Measurements from ENCODE around the gene SDHC.

Gene SDHC

DNA sequence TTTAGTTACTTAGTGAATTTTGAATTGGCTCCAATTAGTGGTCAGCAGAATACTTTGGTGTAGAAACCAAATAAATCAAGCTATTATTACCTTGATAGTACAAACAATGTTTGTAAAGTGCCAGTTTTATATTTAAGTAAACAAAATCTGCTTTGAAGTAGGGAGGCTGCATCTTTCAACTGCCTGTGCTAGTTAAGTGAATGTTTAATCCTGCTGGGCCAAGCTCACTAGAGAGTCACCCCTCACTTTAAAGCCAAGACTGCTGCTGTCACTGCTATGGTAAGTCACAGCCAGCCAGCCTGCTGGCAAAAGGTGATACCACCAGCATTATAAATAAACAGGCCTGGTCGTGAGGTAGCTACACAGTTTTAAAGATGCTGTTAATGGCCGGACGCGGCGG, 63.8 kb downstream of the SDHC start:
- Histone ChIP-seq H4K20me1 (ENCODE audit: insufficient read depth, low read length, poor library complexity, severe bottlenecking) (no peaks in the 10 kb centered on the region), H3K79me2 (ENCODE audit: insufficient read depth, low read length) (no peaks in the 10 kb centered on the region), H3K9me2 (replicated peaks; ENCODE audit: low read depth, low read length) (no peaks in the 10 kb centered on the region), H3K4me1 (ENCODE audit: insufficient read depth, low read length, poor library complexity, severe bottlenecking) (no peaks in the 10 kb centered on the region), H3K9ac (ENCODE audit: low read depth, low read length, poor library complexity, severe bottlenecking) (no peak overlapping the region), H3K4me2 (ENCODE audit: low read depth, low read length, poor library complexity, severe bottlenecking) (no peak overlapping the region), H3K4me3 (ENCODE audit: low read length, poor library complexity, severe bottlenecking) (no peak overlapping the region), H2AFZ (ENCODE audit: low read length) (no peak overlapping the region), H3K27me3 (ENCODE audit: insufficient read depth, low read length, poor library complexity, severe bottlenecking) (no peaks in the 10 kb centered on the region), H3F3A (ENCODE audit: low read depth) (no peaks in the 10 kb centered on the region), H3K36me3 (ENCODE audit: insufficient read depth, low read length) (no peaks in the 10 kb centered on the region), H3K9me3 (ENCODE audit: insufficient read depth, low read depth, low read length) (no peaks in the 10 kb centered on the region)
- TF ChIP-seq EZH2phosphoT487 (IDR thresholded peaks at IDR 0.05; ENCODE audit: borderline replicate concordance), result no peak
- TF ChIP-seq, protein P1, sequence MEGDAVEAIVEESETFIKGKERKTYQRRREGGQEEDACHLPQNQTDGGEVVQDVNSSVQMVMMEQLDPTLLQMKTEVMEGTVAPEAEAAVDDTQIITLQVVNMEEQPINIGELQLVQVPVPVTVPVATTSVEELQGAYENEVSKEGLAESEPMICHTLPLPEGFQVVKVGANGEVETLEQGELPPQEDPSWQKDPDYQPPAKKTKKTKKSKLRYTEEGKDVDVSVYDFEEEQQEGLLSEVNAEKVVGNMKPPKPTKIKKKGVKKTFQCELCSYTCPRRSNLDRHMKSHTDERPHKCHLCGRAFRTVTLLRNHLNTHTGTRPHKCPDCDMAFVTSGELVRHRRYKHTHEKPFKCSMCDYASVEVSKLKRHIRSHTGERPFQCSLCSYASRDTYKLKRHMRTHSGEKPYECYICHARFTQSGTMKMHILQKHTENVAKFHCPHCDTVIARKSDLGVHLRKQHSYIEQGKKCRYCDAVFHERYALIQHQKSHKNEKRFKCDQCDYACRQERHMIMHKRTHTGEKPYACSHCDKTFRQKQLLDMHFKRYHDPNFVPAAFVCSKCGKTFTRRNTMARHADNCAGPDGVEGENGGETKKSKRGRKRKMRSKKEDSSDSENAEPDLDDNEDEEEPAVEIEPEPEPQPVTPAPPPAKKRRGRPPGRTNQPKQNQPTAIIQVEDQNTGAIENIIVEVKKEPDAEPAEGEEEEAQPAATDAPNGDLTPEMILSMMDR (conservative IDR thresholded peaks at IDR 0.05; ENCODE audit: low read length), result no peak

DNA sequence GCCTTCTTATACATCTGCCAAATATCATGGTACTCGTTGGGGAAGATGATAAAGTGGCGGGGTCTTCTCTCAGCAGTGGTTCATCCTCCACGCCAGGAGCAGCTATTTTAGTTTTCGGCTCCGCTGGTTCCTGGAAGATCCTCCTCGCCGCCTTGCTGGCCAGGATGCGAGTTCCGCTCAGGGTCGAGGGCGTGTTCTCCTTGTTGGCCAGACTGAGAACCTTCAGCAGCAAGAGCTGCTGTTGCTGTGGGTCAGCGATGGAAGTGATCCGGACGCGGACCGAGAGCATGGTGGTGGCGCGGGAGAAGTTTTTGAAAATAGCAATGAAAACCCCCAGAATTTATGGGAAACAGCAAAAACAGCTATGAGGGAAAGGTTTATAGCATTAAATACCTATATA, 64.9 kb downstream of the SDHC start:
- H3K9me3 ChIP-seq (ENCODE audit: insufficient read depth, low read depth, low read length), result no peaks in the 10 kb centered on the region
- H3K27me3 ChIP-seq (ENCODE audit: insufficient read depth, low read length, poor library complexity, severe bottlenecking), result no peaks in the 10 kb centered on the region
- no peaks in the 10 kb centered on the region for H4K20me1 ChIP-seq (ENCODE audit: insufficient read depth, low read length, poor library complexity, severe bottlenecking)
- H3K4me3 ChIP-seq (ENCODE audit: low read length, poor library complexity, severe bottlenecking), result no peak overlapping the region
- no peak for TF ChIP-seq EZH2phosphoT487 (IDR thresholded peaks at IDR 0.05; ENCODE audit: borderline replicate concordance)
- TF ChIP-seq, protein P1 (conservative IDR thresholded peaks at IDR 0.05; ENCODE audit: low read length), result no peak
- no peaks in the 10 kb centered on the region for H3F3A ChIP-seq (ENCODE audit: low read depth)
- H3K9ac ChIP-seq (ENCODE audit: low read depth, low read length, poor library complexity, severe bottlenecking), result no peak overlapping the region
- no peaks in the 10 kb centered on the region for H3K79me2 ChIP-seq (ENCODE audit: insufficient read depth, low read length)
- H3K36me3 ChIP-seq (ENCODE audit: insufficient read depth, low read length), result no peaks in the 10 kb centered on the region
- H2AFZ ChIP-seq (ENCODE audit: low read length), result no peak overlapping the region
- H3K9me2 ChIP-seq (replicated peaks; ENCODE audit: low read depth, low read length), result no peaks in the 10 kb centered on the region
- H3K4me2 ChIP-seq (ENCODE audit: low read depth, low read length, poor library complexity, severe bottlenecking), result no peak overlapping the region
- no peaks in the 10 kb centered on the region for H3K4me1 ChIP-seq (ENCODE audit: insufficient read depth, low read length, poor library complexity, severe bottlenecking)

- no peaks in the 10 kb centered on the region for H3K36me3 ChIP-seq (ENCODE audit: insufficient read depth, low read length)
- no peaks in the 10 kb centered on the region for H3K9me2 ChIP-seq (replicated peaks; ENCODE audit: low read depth, low read length)
- H3K79me2 ChIP-seq (ENCODE audit: insufficient read depth, low read length), result no peaks in the 10 kb centered on the region
- H3F3A ChIP-seq (ENCODE audit: low read depth), result no peaks in the 10 kb centered on the region
- H3K9ac ChIP-seq (ENCODE audit: low read depth, low read length, poor library complexity, severe bottlenecking), result no peak overlapping the region
- no peaks in the 10 kb centered on the region for H4K20me1 ChIP-seq (ENCODE audit: insufficient read depth, low read length, poor library complexity, severe bottlenecking)
- no peaks in the 10 kb centered on the region for H3K9me3 ChIP-seq (ENCODE audit: insufficient read depth, low read depth, low read length)
- no peaks in the 10 kb centered on the region for H3K4me1 ChIP-seq (ENCODE audit: insufficient read depth, low read length, poor library complexity, severe bottlenecking)
- TF ChIP-seq EZH2phosphoT487 (IDR thresholded peaks at IDR 0.05; ENCODE audit: borderline replicate concordance), result no peak
- TF ChIP-seq, protein P1 (conservative IDR thresholded peaks at IDR 0.05; ENCODE audit: low read length), result no peak
- no peak overlapping the region for H2AFZ ChIP-seq (ENCODE audit: low read length)
- no peak overlapping the region for H3K4me2 ChIP-seq (ENCODE audit: low read depth, low read length, poor library complexity, severe bottlenecking)
- no peak overlapping the region for H3K4me3 ChIP-seq (ENCODE audit: low read length, poor library complexity, severe bottlenecking)
- no peaks in the 10 kb centered on the region for H3K27me3 ChIP-seq (ENCODE audit: insufficient read depth, low read length, poor library complexity, severe bottlenecking)
Observed at GRCh38 chr1:161381707-161382106, 67.5 kb downstream of the SDHC start.
